Activated naive CD8-positive, alpha-beta T cell treated with anti-CD3 and anti-CD28 coated beads, Interleukin-2, amount 10 ng/mL, durations not matched to agents 7 days and 5 days (primary cell): ENCODE measurements around the gene CASTOR2. TPM values are rescaled to one million over a fixed set of nuclear protein-coding genes. Genes with fewer than 3 reads are reported as not detected.

Source experiments
- total RNA-seq, 2 experiments: library from RNA; stranded (reverse); gene quantifications; one replicate each; pipeline ENCODE4 v1.2.3, GENCODE V29; 2021

The CASTOR2 gene
- total RNA-seq, 2 experiments from 2014 or later = 2.6 to 3.1 TPM

Other genes with a start within 250 kb of the CASTOR2 start
- 1 to 10 TPM; 3.8 to 4.4 TPM for gene NCF1, start 190.7 kb upstream of the CASTOR2 start, total RNA-seq
- gene GTF2IRD2, start 113.1 kb upstream of the CASTOR2 start, total RNA-seq = 10 to 100 TPM; 17.7 to 18.0 TPM
- 10 to 100 TPM; 36.8 to 37.3 TPM for gene RCC1L, start 109.1 kb downstream of the CASTOR2 start, total RNA-seq
- 10 to 100 TPM; 47.7 to 54.4 TPM for gene GTF2IRD2B, start 127.9 kb downstream of the CASTOR2 start, total RNA-seq